LNCaP clone FGC (cell line): ENCODE measurements around the gene CTBP2.

Source experiments
- DNase-seq: peaks from one replicate; pipeline ENCODE4 v3.0.0-alpha.2; 2011; ENCODE audit warnings: low read depth
- H3K4me3 ChIP-seq: 2 replicates; pipeline ENCODE4 v1.5.1; 2011; ENCODE audit warnings: mild to moderate bottlenecking, low read depth, low read length, control low read depth
- CTCF ChIP-seq: IDR thresholded peaks from 2 replicates; pipeline ENCODE4 v1.5.1; 2012; ENCODE audit warnings: mild to moderate bottlenecking; ENCODE audit not compliant: control insufficient read depth, insufficient read depth; ENCODE audit errors: extremely low read depth

Gene CTBP2

GRCh38 chr10:125009661-125010161, 150.7 kb downstream of the CTBP2 start:
- DNase-seq = no peak
- no peak for TF ChIP-seq CTCF
- no peak overlapping the region for H3K4me3 ChIP-seq

GRCh38 chr10:125008689-125009638, 151.4 kb downstream of the CTBP2 start:
- no peak overlapping the region for H3K4me3 ChIP-seq
- peak; percentile 8; the same call in 1 of the 2 replicates for TF ChIP-seq CTCF
- DNase-seq = peak; percentile 86

- no peak overlapping the region for H3K4me3 ChIP-seq
- no peak for TF ChIP-seq CTCF
- no peak for DNase-seq
Measured at GRCh38 chr10:125007436-125007835, 152.9 kb downstream of the CTBP2 start.

- no peak for TF ChIP-seq CTCF
- no peak overlapping the region for H3K4me3 ChIP-seq
- no peak for DNase-seq
Measured at GRCh38 chr10:125006921-125007426, 153.4 kb downstream of the CTBP2 start.

- no peak for TF ChIP-seq CTCF
- DNase-seq = no peak
- no peak overlapping the region for H3K4me3 ChIP-seq
Measured at GRCh38 chr10:125006188-125006680, 154.1 kb downstream of the CTBP2 start.

- TF ChIP-seq CTCF = no peak
- no peak for DNase-seq
- no peak overlapping the region for H3K4me3 ChIP-seq
Measured at GRCh38 chr10:125005312-125006187, 154.8 kb downstream of the CTBP2 start.
